PC-9 (cell line): Measurements from ENCODE around the gene INO80E.

Experiments
- EZH2 ChIP-seq: fragments of 200-600 bp; sonication (generic); IDR thresholded peaks from 2 replicates; pipeline ENCODE4 v1.8.0; 2017; ENCODE audit warnings: antibody characterized with exemption, low read depth
- TF ChIP-seq, protein P1 (sequence below): fragments of 200-600 bp; sonication (generic); conservative IDR thresholded peaks from 2 replicates; pipeline ENCODE4 v1.6.1; 2017; ENCODE audit warnings: mixed run types, antibody characterized with exemption, mild to moderate bottlenecking, moderate library complexity

DNA sequence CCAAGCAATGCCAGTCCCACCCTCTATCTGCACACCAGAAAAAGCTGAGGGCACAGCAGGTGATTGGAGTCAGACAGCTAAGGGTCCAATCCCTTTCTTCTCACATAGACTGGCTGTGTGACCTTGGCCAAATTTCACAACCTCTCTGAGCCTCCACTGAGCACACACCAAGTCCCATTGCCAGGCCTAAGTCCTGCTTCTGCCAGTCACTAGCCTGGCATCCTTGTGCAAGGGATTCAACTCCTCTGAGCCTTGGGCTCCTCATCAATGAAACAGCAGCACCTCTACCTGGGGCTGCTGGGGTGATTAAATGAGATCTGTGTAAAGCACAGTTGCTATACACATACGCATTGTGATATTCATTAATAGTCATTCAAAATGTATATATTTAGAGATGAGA lies 50.5 kb downstream of the INO80E start:
- TF ChIP-seq, protein P1, sequence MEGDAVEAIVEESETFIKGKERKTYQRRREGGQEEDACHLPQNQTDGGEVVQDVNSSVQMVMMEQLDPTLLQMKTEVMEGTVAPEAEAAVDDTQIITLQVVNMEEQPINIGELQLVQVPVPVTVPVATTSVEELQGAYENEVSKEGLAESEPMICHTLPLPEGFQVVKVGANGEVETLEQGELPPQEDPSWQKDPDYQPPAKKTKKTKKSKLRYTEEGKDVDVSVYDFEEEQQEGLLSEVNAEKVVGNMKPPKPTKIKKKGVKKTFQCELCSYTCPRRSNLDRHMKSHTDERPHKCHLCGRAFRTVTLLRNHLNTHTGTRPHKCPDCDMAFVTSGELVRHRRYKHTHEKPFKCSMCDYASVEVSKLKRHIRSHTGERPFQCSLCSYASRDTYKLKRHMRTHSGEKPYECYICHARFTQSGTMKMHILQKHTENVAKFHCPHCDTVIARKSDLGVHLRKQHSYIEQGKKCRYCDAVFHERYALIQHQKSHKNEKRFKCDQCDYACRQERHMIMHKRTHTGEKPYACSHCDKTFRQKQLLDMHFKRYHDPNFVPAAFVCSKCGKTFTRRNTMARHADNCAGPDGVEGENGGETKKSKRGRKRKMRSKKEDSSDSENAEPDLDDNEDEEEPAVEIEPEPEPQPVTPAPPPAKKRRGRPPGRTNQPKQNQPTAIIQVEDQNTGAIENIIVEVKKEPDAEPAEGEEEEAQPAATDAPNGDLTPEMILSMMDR: no peak
- no peak for TF ChIP-seq EZH2
